GM21825 (cell line): ENCODE results near the gene PALM.
"Not testable (repeated sequence)": the region's sequence is repeated elsewhere in the genome, so short reads cannot be mapped to it uniquely, and the experiment has no call there.

ENCODE experiments used
- ATAC-seq: cut with Tn5 transposase; IDR thresholded peaks from one replicate; pipeline ENCODE4 v1.9.1; 2021; ENCODE audit warnings: mild to moderate bottlenecking, moderate library complexity; ENCODE audit not compliant: unreplicated experiment

Gene PALM

DNA sequence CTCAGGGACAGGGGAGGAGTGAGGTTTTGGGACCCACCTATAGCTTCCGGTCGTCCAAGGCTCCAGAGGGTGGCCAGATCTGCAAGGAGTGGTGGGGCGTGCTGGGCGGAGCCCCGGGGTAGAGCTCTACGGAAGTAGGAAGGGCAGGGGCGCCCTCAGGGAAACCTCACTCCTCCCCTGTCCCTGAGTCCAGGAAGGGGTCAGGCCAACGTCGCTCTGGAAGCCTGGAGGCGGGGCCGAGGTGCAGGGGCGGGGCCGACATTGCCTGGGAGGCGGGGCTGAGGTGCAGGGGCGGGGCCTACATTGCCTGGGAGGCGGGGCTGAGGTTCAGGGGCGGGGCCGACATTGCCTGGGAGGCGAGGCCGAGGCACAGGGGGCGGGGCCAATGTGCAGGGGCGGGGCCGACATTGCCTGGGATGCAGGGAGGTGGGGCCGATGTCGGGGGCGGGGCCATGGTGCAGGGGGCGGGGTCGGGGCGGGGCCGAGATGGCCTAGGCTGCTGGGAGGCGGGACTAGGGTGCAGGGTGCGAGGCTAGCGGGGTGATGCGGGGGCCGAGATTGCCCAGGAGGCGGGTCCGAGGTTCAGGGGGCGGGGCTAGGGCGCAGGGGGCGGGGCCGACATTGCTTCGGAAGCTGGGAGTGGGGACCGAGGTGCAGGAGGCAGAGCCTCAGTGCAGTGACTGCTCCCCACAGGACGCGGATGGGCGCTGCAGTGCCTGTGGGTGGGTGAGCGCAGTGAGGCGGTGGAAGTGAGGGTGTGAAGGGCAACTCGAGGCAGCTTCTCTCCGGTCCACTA is 4.9 kb upstream of the PALM start:
- ATAC-seq: no peak

DNA sequence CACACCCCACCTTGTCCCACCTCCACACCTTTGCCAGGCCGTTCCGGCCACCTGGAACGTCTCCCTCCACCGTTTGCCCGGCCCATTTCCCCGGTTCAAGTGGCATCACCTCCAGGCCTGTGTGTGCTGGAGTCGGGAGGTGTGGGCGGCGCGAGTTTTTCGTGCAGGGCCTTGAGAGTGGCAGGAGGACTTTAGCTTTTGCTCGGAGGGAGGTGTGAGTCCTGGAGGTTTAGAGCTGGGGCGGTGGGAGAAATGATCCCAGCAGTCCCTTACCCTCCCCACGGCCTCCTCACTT is 4.3 kb upstream of the PALM start:
- no peak for ATAC-seq

DNA sequence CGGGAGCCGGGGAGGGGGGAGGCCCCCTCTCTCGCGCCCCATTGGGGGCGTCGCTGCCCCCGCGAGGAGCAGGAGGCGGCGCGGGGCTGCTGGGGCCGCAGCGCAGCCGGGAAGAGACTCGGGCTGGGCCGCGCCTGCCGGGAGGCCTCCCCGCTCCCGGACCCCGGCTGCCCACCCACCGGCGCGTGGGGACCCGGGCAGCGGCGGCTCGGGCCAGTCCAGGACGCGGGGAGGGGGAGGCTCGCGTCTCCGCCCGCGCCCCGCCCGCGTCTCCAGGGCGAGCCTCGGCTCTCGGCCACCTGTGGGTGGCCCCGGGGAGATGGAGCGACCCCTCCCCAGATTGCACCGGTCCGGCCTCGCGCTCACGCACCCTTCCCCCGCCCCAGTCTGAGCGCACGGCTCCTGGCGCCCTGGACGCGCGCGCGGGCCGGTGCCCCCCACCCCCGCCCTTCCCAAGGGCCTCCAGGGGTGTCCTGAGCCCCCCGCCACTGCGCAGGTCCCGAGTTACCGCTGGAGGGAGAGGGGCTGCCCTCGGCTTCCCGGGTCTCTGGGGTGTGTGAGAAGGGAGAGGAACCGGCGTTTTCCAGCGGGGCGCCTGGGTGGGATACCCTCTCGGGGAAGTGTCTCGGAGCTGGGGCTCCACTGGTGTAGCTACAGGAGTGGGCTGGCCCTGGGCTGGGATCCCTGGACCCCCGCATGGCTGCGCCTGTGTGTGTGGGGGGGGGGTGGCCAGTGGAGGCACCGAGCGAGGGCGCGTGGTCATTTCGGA is 645 bp downstream of the PALM start:
- ATAC-seq: no peak

DNA sequence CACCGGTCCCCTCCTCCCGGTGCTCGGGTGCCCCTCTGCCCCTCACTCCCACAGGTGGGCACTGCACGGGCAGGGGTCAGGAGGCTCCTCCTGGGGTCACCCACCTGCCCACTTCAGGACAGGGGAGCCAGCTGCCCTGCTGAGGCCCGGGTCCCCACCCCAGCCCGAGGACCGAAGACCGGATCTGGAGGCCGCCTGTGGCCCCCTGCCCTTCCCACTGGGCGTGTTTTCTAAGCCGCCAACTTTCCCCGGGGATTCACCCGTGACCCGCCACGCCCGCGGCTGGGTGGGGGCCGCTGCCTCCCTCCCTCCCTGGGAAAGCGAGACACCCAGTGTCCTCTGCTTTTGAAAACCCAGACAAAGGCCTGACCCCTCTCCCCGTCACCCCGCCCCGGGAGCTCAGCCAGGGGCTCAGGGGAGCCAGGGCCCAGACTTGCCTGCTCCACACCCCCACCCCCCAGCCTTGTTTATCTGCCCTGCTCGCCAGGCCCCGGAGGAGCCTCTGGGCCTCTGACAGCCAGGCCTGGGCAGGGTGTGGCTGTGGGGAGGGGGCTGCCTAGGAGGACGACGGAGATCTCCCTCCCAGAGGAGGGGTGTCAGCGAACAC is 1.3 kb downstream of the PALM start:
- no peak for ATAC-seq

DNA sequence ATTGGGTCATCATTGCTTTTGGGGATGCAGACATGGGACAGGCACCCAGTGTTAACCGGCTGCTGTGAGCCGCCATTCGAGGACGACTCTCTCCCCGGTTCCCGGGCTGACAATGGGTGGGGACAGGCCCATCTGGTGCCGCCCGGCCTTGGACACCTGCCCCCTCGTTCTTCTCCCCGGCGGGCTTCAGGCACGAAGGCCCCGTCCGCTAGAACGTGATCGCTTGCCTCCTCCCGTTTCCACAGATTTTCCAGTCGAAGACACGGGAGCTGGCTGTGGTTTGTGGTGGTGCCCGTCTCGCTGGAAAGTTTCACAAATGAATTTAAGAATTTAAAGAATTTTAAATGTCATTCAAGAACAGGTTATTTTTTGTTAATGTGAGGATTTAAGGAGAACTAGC is 2.0 kb downstream of the PALM start:
- no peak for ATAC-seq

DNA sequence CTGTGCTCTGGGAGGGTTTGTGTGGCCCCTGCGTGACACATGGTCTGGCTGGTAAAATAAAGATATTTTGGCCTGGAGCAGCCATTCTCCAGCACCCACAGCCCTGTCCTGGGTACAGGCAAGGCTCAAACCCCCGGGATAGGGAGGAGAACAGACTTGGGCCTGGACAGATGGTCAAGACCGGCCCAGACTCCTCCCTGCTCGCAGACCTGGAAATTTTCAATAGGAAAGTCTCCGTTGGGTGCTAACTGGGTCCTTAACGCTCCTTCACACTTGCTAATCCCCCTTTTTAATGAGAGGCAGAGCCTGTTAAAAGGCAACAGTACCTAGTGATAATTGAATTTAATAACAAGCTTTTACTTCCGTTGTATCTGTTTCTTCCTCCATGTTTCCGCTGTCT is 2.5 kb downstream of the PALM start:
- ATAC-seq: no peak

DNA sequence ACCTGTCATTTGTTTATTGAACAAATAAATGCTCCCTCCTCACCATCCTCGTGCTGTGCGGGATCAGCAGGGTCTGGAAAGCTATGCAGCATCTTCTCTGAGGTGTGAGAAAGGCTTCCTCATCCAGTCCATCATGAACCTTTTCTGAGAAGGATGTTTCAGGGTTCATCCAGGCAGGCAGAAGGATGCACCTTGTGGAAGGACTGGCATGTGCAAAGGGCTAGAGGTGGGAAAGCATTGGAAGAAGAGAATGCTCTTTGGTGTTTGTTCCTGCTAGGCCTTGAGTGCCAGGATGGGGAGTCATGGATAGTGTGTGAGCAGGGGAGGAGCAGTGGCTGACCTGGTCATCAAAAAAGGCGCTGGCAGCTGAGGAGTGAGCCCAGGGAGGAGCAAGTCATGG is 6.6 kb downstream of the PALM start:
- no peak for ATAC-seq

DNA sequence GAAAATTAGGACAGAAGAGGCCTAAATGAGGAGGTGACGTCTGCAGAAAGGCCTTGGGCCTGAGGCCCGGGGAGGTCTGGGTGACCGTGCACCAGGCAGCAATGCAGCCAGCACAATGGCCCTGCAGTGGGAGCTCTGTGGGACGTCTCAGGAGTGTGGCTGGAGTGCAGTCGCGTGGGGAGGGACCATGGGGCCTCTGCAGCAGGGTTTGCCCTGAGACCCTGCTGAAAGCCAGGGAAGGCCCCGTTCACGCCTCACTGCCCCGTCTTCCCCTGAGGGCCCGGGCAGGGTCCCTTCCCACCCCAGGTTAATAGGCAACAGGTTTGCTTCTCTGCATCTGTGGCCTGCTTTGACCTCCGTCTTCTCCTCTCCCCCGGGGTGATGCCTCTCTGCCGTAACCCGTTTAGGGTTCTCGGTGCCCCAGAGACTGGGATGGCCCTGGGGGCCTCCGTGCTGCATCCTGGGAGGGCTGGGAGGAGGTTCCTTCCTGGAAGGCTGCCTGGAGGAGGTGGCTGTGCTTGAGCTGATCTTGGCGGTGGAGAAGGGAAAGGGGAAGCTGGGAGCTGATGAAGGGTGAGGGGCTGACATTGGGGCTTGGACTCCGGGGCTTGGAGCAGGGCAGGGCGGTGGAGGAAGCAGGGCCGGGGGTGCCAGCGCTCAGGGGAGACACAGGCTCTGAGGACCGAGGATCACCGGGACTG is 9.7 kb downstream of the PALM start:
- ATAC-seq: no peak

DNA sequence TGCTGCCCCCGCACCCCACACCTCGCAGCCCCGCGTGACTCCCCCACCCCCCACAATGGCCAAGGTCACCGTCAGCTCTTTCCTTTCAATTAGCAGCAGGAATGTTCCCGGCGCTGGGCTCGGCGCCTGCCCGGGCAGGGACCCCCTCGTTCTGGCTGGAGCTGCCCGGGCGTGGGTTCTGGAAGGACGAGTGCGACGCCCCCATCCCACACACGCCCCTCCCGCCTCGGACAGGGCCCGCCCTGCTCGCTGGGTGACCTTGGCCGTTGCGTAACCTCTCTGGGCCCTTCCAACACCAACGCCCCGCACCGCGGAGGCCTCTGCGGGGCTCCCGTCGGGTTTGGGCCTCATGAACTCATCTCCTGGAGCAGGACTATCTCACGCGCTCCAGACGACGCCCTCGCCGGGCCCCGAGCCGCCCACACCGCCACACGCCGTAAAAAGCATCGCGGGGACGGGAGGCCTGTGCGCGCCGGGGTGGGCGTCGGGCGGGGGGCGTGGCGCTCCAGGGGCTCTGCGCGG is 10.3 kb downstream of the PALM start:
- ATAC-seq: no peak

DNA sequence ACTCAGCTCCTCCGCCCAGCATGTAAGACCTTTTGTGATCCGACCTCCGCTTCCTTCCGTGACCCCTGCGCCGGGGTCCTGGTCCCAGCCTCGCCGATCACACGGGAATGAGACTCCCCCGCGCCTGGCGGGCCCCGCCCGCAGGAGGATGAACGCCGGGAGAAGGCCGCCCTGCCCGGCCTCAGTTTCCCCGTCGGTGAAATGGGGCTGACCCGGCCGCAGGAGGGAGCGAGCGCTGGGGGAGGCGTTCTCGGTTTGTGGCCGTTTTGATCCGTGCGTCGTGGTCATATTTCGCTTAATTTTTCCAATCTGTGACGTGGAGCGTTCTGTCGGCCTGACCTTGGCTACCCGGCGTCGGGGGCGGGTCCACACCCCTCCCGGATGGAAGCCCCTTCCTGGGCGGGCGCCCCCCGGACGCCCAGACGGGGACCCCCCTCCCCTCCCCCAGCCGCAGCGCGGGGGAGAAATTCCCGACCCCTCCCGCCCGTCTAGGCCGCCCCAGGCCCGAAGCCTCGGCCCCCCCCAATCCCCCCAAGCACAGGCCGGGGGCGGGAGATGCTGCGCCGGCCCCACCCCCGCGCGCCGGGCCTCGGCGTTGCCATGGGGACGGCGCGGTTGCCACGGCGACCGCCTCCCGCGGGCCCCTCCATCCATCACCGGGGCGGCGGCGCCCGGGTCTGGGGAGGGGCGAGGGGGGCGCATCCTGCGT is 11.1 kb downstream of the PALM start:
- no peak for ATAC-seq

DNA sequence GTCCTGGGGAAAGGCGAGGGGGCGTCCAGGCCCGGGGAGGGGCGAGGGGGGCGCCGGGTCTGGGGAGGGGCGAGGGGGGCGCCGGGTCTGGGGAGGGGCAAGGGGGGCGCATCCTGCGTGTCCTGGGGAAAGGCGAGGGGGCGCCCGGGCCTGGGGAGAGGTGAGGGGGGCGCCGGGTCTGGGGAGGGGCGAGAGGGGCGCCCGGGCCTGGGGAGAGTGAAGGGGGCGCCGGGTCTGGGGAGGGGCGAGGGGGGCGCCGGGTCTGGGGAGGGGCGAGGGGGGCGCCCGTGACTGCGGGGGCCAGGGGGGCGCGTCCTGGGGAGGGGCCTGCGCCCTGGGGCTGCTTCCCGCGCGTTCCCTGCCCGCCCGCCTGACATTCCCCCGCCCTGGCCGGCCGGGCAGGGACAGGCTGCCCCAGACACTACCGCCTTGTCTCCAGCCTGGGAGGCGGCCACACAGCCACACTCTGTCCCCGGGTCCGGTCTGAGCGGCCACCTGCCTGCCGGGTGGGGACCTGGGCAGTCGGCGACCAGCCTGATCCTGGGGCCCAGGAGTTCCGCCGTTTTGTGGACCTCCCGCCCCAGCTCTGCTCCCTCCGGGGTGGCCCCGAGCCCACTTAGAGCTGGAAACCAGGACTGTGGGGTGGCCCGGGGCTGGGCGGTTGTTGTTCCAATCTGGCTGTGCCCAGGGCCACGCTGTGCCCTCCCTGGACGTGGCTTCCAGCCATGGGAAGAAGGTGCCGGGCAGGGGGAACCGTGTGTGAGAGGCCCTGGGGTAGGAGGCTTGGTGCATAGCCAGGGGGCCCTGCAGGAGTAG is 11.8 kb downstream of the PALM start:
- no peak for ATAC-seq

DNA sequence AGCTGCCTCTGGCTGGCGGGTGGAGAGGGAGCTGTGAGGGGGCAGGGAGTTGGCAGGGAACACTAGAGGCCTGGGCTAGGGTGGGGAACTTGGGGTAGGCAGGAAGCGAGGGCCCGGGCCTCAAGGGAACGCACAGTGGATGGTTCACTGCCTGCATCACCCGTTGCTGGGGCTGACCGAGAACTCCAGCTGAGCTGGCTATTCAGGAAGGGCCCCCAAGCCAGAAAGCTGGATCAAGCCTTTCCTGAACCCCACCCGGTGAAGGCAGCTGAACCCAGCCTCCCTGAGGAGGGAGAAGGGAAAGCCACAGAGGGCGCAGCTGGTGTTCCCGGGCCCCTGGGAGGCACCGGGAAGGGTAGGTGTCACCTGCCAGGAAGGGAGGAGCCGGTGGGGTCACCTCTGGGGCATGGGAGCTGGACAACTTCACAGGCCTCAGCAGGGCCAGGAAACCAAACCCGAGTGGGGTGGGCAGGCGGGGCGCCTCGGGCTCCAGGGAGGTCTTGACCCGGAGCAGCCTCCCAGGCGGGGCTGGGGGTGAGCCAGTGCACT is 13.9 kb downstream of the PALM start:
- ATAC-seq: no peak

DNA sequence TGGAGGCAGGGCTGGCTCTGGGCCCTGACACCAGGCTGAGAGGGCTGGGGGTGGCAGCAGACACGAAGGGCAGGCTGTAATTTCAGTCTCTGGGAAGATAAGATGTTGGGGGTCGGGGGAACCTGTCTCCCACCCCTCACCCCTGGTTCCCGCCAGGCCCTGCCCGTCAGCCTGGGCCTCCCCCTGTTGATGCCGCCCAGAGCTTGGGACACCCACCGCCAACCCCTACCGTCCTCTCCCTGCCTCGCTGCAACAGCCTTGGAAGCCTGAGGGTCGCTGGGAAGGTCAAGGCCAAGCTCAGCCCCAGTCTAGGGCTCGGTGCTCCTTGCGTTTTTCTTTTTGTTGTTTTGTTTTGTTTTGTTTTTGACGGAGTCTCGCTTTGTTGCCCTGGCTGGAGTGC is 14.5 kb downstream of the PALM start:
- ATAC-seq: no peak

DNA sequence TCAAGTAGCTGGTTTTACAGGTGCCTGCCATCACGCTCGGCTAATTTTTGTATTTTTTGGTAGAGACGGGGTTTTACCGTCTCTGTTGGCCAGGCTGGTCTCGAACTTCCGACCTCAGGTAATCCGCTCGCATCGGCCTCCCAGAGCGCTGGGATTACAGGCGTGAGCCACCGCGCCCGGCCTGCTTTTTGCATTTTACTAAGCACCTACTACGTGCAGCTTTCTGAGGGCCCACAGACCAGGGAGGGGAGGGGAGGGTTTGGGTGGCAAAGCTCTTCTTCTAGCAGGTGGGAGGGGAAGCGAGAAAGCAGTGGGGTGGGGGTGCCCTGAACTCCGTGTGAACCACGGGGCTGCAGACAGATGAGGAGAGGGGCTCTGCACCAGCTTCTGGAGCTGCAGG is 15.0 kb downstream of the PALM start:
- no peak for ATAC-seq

DNA sequence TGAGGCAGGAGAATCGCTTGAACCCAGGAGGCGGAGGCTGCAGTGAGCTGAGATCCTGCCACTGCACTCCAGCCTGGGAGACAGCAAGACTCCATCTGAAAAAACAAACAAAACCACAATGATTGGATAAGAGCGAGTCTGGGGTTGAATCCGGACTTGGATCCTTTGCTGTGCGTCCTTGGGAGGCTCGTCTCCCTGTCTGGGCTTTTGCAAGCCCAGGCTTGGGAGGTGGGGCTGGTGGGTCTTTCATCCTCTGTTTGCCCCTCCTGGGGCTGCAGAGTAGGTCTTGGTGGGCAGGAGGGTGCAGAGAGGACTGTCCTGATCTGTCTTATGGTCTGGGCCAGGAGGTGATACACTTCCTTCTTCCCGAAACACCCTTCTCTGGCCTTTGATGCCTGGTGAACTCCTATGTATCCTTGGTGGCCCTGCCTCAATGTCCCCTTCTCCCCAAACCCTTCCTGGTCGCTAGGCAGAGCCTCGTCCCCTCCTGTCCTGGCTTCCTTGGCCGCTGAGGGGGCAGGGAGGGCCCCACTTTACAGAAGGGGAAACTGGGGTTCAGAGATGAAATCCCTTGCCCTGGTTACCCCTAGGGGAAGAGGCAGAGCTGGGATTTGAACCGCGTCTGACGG is 16.8 kb downstream of the PALM start:
- ATAC-seq: no peak

DNA sequence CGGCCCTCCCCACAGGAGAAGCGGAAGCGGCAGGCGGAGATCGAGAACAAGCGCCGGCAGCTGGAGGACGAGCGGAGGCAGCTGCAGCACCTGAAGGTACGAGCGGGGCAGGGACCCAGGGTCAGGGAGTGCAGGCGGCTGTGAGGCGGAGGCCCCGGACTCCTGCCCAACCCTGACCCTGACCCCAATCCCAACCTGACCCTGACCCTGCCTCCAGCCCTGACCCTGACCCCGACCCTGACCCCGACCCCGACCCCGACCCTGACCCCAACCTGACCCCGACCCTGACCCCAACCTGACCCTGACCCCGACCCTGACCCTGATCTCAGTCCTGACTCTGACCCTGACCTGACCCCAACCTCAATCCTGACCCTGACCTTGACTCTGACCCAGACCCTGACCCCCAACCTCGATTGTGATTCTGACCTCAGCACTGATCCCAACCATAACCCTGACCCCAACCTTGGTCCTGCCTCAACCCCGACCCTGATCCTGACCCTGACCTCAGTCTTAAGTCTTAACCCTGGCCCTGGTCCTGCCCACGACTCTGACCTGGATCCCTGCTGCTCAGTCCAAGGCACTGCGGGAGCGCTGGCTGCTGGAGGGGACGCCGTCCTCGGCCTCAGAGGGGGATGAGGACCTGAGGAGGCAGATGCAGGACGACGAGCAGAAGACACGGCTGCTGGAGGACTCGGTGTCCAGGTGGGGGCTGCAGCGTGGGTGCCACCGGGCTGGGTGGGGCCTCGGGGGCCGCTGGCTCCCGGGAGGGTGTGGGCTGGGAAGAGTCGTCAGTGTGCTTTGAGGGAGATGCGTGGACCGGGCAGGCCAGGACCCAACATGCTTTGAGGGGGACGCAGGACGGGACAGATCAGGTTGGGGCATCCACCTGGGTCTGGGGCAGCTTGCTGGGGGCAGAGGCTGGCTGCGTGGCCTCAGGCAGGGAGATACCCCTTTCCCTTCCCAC is 18.5 kb downstream of the PALM start:
- no peak for ATAC-seq

DNA sequence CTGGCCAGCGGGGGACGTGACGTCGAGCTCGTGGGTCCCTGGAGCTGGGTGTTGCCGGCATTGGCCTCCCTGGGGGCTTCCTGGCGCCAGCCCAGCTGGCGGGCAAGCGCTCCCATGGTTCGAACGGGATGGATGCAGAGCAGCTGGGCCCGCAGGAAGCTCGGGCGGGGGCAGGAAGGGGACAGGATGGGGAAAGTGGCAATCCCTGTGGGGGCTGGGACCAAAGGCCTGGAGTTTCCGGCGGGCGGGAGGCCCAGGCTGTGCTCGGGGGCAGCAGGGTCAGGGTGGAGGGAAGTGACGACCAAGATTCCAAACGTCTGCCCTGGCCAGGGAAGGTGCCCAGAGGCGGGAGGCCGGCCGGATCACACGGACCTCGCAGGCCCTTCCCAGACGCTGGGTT is 19.3 kb downstream of the PALM start:
- ATAC-seq: no peak

DNA sequence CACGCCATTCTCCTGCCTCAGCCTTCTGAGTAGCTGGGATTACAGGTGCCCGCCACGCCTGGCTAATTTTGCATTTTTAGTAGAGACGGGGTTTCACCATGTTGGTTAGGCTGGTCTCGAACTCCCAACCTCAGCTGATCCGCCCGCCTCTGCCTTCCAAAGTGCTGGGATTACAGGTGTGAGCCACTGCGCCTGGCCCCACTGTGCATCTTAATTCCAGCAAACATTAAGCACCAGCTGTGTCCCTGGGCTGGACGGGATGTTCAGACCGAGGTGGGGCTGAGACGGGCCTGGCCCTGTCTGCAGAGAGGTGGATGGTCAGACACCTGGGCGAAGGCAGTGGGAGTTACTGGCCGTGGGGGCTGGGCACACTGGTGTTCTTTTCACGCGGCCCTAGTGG is 20.8 kb downstream of the PALM start:
- ATAC-seq: not testable (repeated sequence)
